ENCODE measurements around the gene SPTAN1.
"Not testable (repeated sequence)": the region's sequence is repeated elsewhere in the genome, so short reads cannot be mapped to it uniquely, and the experiment has no call there.

Gene SPTAN1

GRCh38 chr9:128552153-128552743, at the start of gene SPTAN1:
Gene SPTAN1, plus strand, starts transcription at chr9:128552587. Its CDS starts 14,154 bp downstream, at chr9:128566741.
- DNase-seq: peak; percentile 85

DNA sequence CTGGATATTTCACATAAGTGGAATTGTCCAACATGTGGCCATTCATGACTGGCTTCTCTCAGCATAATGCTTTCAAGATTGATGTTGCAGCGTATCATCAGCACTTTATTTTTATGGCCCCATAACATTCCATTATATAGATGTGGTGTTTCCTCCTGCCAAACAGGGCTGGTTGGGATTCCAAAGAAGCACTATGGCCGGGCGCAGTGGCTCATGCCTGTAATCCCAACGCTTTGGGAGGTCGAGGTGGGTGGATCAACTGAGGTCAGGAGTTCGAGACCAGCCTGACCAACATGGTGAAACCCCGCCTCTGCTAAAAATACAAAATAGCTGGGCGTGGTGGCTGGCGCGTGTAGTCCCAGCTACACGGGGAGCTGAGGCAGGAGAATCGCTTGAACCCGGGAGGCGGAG, 49.0 kb upstream of the SPTAN1 start:
- DNase-seq: not testable (repeated sequence)

- DNase-seq: no peak
Measured at GRCh38 chr9:128503870-128504269, 48.5 kb upstream of the SPTAN1 start.

GRCh38 chr9:128504485-128505413, 47.6 kb upstream of the SPTAN1 start, which contains the start of gene GLE1:
Gene GLE1, plus strand, starts transcription at chr9:128504719. Its CDS starts 87 bp downstream, at chr9:128504806.
- DNase-seq: peak; percentile 79

DNA sequence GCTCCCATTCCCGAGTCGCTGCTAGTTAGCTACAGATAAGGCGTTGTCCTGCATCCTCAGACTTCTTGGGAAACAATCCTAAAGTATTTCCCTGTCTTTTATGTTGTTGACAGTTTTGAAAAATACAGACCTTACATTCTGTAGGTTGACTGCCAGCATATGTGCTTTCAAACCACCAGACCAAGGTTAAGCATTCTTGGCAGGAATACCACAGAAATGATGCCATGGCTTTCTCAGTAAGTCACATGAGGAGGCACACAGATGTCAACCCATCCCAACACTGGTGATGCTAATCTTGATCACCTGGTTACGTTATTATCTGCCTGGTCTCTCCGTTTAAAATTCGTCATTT, 47.0 kb upstream of the SPTAN1 start:
- DNase-seq: no peak

- not testable (repeated sequence) for DNase-seq
Measured at GRCh38 chr9:128505906-128506305, 46.5 kb upstream of the SPTAN1 start.

DNA sequence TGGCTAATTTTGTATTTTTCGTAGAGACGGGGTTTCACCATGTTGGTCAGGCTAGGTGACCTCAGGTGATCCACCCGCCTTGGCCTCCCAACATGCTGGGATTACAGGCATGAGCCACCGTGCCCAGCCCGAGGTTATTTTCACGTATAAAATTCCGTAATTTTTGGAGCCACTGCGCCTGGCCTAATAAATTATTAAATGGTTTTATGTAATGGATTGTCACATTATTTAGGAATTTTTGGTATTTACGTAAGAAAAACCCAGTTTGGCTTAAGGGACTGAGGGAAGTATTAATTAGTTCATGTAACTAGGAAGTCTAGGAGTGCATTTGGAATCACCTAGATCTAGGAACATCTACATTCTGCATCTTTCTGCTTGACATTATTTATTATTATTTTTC, 39.6 kb upstream of the SPTAN1 start:
- no peak for DNase-seq

DNA sequence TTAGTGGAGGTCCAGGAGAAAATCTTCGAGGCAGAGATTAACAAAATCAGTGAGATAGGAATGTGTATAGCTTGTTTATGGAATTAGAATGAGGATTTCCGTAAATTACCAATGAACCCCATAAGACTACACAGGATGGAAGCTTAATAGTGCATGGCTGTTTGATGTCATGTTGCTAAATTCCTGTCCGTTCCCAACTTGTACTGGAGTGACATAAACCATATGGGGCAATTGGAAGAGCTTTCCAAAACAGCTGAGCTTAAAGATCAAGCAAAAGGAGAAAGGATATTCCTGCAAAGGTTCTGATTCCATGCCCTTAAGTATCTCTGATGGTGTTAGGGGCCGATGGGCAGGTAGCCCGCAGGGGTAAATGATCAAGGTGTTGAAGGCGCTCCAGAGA, 30.4 kb upstream of the SPTAN1 start:
- DNase-seq: no peak

- DNase-seq: no peak
Measured at GRCh38 chr9:128523199-128523925, 29.0 kb upstream of the SPTAN1 start.

- DNase-seq: no peak
Measured at GRCh38 chr9:128526720-128527119, 25.7 kb upstream of the SPTAN1 start.

GRCh38 chr9:128528445-128529160, 23.8 kb upstream of the SPTAN1 start:
- no peak for DNase-seq

- DNase-seq: no peak
Measured at GRCh38 chr9:128529191-128529590, 23.2 kb upstream of the SPTAN1 start.

- no peak for DNase-seq
Measured at GRCh38 chr9:128532581-128532980, 19.8 kb upstream of the SPTAN1 start.

DNA sequence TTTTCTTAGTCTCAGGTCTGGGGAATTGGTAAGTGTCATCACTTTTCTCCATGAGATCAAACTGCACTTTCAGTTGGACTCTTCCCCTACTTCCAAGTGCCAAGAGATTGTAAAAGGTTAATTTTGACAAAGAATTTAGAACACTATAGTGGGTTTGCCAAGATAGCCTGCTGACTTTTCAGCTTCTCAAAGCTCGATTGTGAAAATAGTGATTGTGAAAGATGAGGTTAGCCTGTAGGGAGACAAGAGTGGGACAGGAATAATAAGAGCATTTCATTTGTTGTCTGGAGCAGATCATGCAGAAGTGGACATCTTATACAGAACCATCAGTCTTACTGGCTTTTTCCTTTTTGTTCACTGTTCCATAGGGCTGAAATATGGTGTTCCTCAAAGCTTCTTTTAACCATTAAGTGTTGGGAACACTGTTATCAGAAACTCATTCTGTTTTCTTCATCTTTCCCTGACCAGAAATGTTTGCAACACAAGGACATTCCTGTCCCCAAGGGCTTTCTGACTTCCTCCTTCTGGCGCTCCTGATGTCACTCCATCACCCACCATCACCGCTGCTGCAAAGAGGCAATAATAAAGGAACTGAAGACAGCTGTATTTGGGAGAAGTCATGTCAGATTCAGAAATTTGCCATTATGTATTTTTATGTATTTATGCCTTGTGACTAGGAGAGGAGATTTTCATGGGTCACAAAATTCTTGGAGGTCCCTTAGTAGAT, 11.6 kb upstream of the SPTAN1 start:
- no peak for DNase-seq

GRCh38 chr9:128546504-128546903, 5.9 kb upstream of the SPTAN1 start:
- no peak for DNase-seq

GRCh38 chr9:128548876-128549275, 3.5 kb upstream of the SPTAN1 start:
- no peak for DNase-seq

DNA sequence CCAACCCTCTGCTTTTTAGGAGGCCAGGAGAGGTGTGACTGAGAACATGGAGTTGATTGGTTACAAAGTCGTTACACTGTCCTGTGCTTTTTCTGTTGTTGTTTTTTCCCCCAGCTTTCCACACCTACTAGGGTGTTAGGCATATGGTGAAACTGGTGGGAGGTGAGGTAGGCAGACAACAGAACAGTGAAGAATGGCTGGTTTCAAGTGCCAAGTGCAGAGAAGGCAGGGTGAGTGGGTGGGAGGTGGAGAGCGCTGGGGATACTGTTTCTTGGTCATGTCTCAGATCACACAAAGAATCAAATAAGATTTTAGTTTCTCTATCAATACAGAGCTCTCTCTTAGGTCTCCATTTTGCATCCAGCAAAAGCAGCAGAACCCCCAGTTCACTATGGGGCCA, 2.2 kb upstream of the SPTAN1 start:
- DNase-seq: no peak

GRCh38 chr9:128550770-128551656, 1.4 kb upstream of the SPTAN1 start:
- DNase-seq: no peak

DNA sequence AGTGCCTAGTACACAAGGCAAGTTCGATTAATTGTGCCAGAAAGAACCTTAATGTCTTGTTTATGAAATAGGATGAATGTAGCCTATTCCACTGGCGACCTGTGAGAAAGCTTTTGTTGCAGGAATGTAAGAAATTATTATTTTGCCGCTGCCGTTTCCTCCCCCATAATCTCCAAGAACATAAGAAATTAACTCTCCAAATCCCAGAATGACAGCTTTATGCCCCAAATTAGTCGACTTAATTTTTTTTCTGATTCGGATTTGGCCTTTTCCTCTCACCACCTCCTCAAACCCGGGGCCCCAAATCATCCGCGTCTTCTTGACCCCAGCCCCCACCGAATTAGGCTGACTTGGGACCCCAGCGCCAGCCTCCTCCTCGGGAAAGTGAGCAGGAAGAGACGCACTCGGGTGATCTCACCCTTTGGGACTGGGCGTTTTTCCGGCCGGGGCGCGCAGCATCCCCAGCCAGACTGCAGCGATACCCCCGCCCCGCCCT, 682 bp upstream of the SPTAN1 start:
- no peak for DNase-seq

- DNase-seq: no peak
Measured at GRCh38 chr9:128552744-128553440, 505 bp downstream of the SPTAN1 start.
